ENCODE results near the gene DPM2.

DNA sequence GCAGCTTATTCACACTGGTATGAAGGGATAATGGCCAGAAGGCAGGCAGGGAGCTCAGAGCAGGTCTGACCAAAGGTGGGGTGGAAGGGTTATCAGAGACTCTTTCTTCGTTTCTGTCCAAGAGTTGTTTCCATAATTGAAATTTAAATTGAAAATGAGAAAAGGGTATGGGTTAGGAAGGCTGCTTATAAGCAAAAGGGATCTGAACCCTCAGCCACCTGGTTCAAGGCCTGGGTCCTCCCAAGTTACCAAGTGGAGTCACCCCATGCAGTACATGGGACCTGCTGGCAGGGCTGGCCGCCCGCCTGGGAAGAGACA is 25.3 kb upstream of the DPM2 start:
- TF ChIP-seq, protein P1, sequence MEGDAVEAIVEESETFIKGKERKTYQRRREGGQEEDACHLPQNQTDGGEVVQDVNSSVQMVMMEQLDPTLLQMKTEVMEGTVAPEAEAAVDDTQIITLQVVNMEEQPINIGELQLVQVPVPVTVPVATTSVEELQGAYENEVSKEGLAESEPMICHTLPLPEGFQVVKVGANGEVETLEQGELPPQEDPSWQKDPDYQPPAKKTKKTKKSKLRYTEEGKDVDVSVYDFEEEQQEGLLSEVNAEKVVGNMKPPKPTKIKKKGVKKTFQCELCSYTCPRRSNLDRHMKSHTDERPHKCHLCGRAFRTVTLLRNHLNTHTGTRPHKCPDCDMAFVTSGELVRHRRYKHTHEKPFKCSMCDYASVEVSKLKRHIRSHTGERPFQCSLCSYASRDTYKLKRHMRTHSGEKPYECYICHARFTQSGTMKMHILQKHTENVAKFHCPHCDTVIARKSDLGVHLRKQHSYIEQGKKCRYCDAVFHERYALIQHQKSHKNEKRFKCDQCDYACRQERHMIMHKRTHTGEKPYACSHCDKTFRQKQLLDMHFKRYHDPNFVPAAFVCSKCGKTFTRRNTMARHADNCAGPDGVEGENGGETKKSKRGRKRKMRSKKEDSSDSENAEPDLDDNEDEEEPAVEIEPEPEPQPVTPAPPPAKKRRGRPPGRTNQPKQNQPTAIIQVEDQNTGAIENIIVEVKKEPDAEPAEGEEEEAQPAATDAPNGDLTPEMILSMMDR (IDR thresholded peaks at IDR 0.05), result no peak
- TF ChIP-seq POLR2AphosphoS5 (IDR thresholded peaks at IDR 0.05), result no peak
- TF ChIP-seq EP300 (IDR thresholded peaks at IDR 0.05), result no peak
